ENCODE measurements around the gene ETNK2. TPM values are rescaled to one million over a fixed set of nuclear protein-coding genes. Genes with fewer than 3 reads are reported as not detected.

ETNK2 gene
- total RNA-seq, 2 experiments from 2014 or later: 1.9 TPM; not detected in 1

DNA sequence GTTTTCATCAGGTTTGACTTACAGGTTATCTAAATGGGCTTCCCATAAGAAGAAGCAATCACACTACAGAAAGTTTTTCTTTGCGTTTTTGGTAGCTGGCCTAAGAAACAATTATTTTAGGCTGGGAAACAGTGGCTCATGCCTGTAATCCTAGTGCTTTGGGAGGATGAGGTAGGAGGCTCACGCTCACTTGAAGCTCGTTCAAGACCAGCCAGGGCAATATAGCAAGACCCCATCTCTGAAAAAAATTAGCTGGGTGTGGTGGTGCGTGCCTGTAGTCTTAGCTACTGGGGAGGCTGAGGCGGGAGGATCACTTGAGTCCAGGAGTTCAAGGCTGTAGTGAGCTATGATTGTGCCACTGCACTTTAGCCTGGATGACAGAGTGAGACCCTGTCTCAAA lies 15.9 kb upstream of the ETNK2 start:
- POLR2A ChIA-PET: interaction anchor here (1.1 to 2.0 kb wide), 2 partner anchors 9 to 192 kb away, joined by 3 to 5 read pairs; partner anchors contain the start of gene PLEKHA6
- peaks cover 16% of the 10 kb centered on the region; the same call in 1 of the 2 replicates for H3K9me3 ChIP-seq (ENCODE audit: low read length)
- intact Hi-C loops (cut with micrococcal nuclease; ENCODE audit: unreplicated experiment): no loop called here
- no TSS peak for BruUV-seq (replicated peaks)
- no peak overlapping the region for H3K4me3 ChIP-seq (ENCODE audit: low read depth, low read length, poor library complexity, severe bottlenecking)
- H3K79me2 ChIP-seq (ENCODE audit: insufficient read depth, low read depth, low read length): no peaks in the 10 kb centered on the region
- no peaks in the 10 kb centered on the region for H3K4me1 ChIP-seq (ENCODE audit: insufficient read depth, low read length, poor library complexity, severe bottlenecking)
- CTCF ChIA-PET (ENCODE audit: unreplicated experiment): no interaction called here
- no peaks in the 10 kb centered on the region for H3K9me2 ChIP-seq (ENCODE audit: insufficient read depth, low read length)
- no peak overlapping the region for H2AFZ ChIP-seq (ENCODE audit: low read length)
- H3K4me2 ChIP-seq (ENCODE audit: low read length): no peak overlapping the region
- no peak for TF ChIP-seq EZH2phosphoT487 (IDR thresholded peaks at IDR 0.05; ENCODE audit: borderline replicate concordance, low read depth, low read length)
- TF ChIP-seq, protein P1, sequence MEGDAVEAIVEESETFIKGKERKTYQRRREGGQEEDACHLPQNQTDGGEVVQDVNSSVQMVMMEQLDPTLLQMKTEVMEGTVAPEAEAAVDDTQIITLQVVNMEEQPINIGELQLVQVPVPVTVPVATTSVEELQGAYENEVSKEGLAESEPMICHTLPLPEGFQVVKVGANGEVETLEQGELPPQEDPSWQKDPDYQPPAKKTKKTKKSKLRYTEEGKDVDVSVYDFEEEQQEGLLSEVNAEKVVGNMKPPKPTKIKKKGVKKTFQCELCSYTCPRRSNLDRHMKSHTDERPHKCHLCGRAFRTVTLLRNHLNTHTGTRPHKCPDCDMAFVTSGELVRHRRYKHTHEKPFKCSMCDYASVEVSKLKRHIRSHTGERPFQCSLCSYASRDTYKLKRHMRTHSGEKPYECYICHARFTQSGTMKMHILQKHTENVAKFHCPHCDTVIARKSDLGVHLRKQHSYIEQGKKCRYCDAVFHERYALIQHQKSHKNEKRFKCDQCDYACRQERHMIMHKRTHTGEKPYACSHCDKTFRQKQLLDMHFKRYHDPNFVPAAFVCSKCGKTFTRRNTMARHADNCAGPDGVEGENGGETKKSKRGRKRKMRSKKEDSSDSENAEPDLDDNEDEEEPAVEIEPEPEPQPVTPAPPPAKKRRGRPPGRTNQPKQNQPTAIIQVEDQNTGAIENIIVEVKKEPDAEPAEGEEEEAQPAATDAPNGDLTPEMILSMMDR (conservative IDR thresholded peaks at IDR 0.05; ENCODE audit: low read length): no peak
- H3K27ac ChIP-seq (ENCODE audit: low read depth, low read length, poor library complexity, severe bottlenecking): no peak overlapping the region
- H4K20me1 ChIP-seq (ENCODE audit: insufficient read depth, low read length): no peaks in the 10 kb centered on the region
- no peak for DNase-seq (ENCODE audit: low spot score)
- H3K36me3 ChIP-seq (ENCODE audit: insufficient read depth, low read length): no peaks in the 10 kb centered on the region

DNA sequence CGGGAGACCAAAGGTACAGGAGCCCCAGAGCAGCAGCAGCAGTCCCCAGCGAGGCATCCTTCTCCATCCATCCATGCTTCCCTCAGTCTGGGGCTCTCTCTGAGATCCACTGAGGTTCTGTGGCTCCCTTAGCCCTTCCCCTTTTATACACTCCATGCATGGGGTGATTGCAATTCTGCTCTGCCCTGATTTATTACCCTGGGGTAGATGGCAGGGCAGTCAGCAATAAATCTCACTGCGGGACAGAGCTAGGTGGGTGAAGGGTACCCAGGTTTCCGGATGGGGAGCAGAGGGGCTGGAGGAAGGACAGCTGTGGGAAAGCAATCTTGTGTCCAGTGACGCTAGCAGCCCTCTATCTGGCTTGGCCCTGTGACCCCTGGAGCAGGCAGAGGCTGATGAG lies 14.4 kb upstream of the ETNK2 start, which contains the start of gene REN:
TSS of gene REN (minus strand) at position 119 of the 400 bp plus-strand sequence. CDS start at position 75, 44 bp downstream.
- intact Hi-C loops (cut with micrococcal nuclease; ENCODE audit: unreplicated experiment): no loop called here
- Histone ChIP-seq H3K27ac (ENCODE audit: low read depth, low read length, poor library complexity, severe bottlenecking) (no peak within 1 kb of the TSS), H4K20me1 (ENCODE audit: insufficient read depth, low read length) (no peaks in the 10 kb centered on the region), H3K36me3 (ENCODE audit: insufficient read depth, low read length) (no peaks in the 10 kb centered on the region), H3K79me2 (ENCODE audit: insufficient read depth, low read depth, low read length) (no peaks in the 10 kb centered on the region), H3K4me3 (ENCODE audit: low read depth, low read length, poor library complexity, severe bottlenecking) (no peak within 1 kb of the TSS), H2AFZ (ENCODE audit: low read length) (no peak within 1 kb of the TSS), H3K4me1 (ENCODE audit: insufficient read depth, low read length, poor library complexity, severe bottlenecking) (no peaks in the 10 kb centered on the region), H3K4me2 (ENCODE audit: low read length) (no peak within 1 kb of the TSS), H3K9me2 (ENCODE audit: insufficient read depth, low read length) (no peaks in the 10 kb centered on the region), H3K9me3 (ENCODE audit: low read length) (peaks cover 16% of the 10 kb centered on the region; the same call in 1 of the 2 replicates)
- CTCF ChIA-PET (ENCODE audit: unreplicated experiment): no interaction called here
- no TSS peak for BruUV-seq (replicated peaks)
- no peak for DNase-seq (ENCODE audit: low spot score)
- POLR2A ChIA-PET: interaction anchor here (0.5 to 2.0 kb wide), 2 partner anchors 10 to 11 kb away, joined by 5 to 8 read pairs; no protein-coding TSS in a partner anchor
- no peak for TF ChIP-seq EZH2phosphoT487 (IDR thresholded peaks at IDR 0.05; ENCODE audit: borderline replicate concordance, low read depth, low read length)
- TF ChIP-seq, protein P1 (conservative IDR thresholded peaks at IDR 0.05; ENCODE audit: low read length): no peak

DNA sequence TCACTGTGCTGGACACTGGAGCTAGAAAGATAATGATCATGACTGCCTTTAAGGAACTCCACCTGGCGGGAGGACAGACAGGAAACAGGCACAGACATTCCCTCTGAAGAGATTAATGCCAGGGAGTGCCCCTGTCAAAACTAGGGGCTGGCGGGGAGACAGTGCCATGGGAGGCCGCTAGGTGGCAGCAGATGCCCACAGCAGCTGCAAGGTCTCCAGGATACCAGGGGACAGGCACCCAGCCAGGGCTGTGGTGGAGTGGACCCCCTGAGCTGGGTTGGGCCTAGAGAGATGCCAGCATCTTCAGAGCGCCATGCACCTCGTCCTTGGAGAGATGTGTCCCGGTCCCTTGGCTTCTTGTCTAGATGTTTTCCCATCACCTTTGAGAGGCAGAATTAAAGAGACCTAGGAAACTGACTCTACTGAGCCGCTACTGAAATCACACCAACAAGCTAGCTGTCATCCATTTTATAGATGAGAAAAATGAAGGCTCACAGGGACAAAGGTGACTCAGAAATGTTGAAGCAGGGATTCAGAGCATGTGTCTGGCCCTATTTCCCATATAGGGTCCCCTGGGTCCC lies 10.7 kb upstream of the ETNK2 start:
- Histone ChIP-seq H4K20me1 (ENCODE audit: insufficient read depth, low read length) (no peaks in the 10 kb centered on the region), H3K9me2 (ENCODE audit: insufficient read depth, low read length) (no peaks in the 10 kb centered on the region), H3K4me3 (ENCODE audit: low read depth, low read length, poor library complexity, severe bottlenecking) (no peak overlapping the region), H3K4me2 (ENCODE audit: low read length) (no peak overlapping the region), H2AFZ (ENCODE audit: low read length) (no peak overlapping the region), H3K79me2 (ENCODE audit: insufficient read depth, low read depth, low read length) (no peaks in the 10 kb centered on the region), H3K9me3 (ENCODE audit: low read length) (no peaks in the 10 kb centered on the region), H3K4me1 (ENCODE audit: insufficient read depth, low read length, poor library complexity, severe bottlenecking) (no peaks in the 10 kb centered on the region), H3K27ac (ENCODE audit: low read depth, low read length, poor library complexity, severe bottlenecking) (no peak overlapping the region), H3K36me3 (ENCODE audit: insufficient read depth, low read length) (no peaks in the 10 kb centered on the region)
- ChIA-PET CTCF (ENCODE audit: unreplicated experiment) (interaction anchor here (0.5 to 0.6 kb wide), 3 partner anchors 11 to 96 kb away, joined by 3 to 4 read pairs (median 3); no protein-coding TSS in a partner anchor), POLR2A (no interaction called here)
- peak; percentile 64 for DNase-seq (ENCODE audit: low spot score)
- no TSS peak for BruUV-seq (replicated peaks)
- intact Hi-C loops (cut with micrococcal nuclease; ENCODE audit: unreplicated experiment): loop anchor here (1.0 to 5.0 kb wide), 4 partner anchors 45 to 340 kb away; partner anchors contain the start of gene SNRPE
- no peak for TF ChIP-seq EZH2phosphoT487 (IDR thresholded peaks at IDR 0.05; ENCODE audit: borderline replicate concordance, low read depth, low read length)
- TF ChIP-seq, protein P1 (conservative IDR thresholded peaks at IDR 0.05; ENCODE audit: low read length): peak; percentile 98

Measured in OCI-LY7 (cell line).